ENCODE data around the gene GIMAP8. TPM values are rescaled to one million over a fixed set of nuclear protein-coding genes. Genes with fewer than 3 reads are reported as not detected.

GIMAP8 gene
- total RNA-seq, 3 donors from 2014 or later = 7.2 to 11.5 (median 10.4) TPM

DNA sequence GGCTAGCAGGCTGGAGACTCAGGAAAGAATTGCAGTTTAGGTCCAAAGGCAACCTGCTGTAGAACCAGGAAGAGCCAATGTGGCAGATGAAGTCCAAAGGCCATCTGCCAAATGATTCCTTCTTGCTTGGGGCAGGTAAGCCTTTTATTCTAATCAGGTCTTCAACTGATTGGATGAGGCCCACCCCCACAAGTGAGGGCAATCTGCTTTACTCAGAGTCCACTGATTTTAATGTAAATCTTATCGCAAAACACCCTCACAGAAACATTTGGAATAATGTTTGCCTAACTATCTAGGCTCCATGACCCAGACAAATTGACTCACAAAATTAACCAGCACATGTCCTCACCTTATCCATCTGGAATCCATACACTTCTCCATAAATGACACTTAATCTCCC, 7.8 kb downstream of the GIMAP8 start:
- H3K36me3 ChIP-seq = no peaks in the 10 kb centered on the region
- H3K9me3 ChIP-seq = peaks cover 10 to 30% of the 10 kb centered on the region in 2 donors
- DNase-seq (ENCODE audit: low spot score in 2 of 2) = no peak
- TF ChIP-seq POLR2A (IDR thresholded peaks at IDR 0.05) = no peak
- TF ChIP-seq, protein P1, sequence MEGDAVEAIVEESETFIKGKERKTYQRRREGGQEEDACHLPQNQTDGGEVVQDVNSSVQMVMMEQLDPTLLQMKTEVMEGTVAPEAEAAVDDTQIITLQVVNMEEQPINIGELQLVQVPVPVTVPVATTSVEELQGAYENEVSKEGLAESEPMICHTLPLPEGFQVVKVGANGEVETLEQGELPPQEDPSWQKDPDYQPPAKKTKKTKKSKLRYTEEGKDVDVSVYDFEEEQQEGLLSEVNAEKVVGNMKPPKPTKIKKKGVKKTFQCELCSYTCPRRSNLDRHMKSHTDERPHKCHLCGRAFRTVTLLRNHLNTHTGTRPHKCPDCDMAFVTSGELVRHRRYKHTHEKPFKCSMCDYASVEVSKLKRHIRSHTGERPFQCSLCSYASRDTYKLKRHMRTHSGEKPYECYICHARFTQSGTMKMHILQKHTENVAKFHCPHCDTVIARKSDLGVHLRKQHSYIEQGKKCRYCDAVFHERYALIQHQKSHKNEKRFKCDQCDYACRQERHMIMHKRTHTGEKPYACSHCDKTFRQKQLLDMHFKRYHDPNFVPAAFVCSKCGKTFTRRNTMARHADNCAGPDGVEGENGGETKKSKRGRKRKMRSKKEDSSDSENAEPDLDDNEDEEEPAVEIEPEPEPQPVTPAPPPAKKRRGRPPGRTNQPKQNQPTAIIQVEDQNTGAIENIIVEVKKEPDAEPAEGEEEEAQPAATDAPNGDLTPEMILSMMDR (IDR thresholded peaks at IDR 0.05) = no peak
- TF ChIP-seq POLR2AphosphoS5 (IDR thresholded peaks at IDR 0.05) = no peak
- H3K4me3 ChIP-seq = no peak overlapping the region
- no peaks in the 10 kb centered on the region for H3K4me1 ChIP-seq
- H3K27me3 ChIP-seq = no peaks in the 10 kb centered on the region
- intact Hi-C loops (cut with DNase I; ENCODE audit: low total_unique reads) = no loop called here
- H3K27ac ChIP-seq = no peak overlapping the region

DNA sequence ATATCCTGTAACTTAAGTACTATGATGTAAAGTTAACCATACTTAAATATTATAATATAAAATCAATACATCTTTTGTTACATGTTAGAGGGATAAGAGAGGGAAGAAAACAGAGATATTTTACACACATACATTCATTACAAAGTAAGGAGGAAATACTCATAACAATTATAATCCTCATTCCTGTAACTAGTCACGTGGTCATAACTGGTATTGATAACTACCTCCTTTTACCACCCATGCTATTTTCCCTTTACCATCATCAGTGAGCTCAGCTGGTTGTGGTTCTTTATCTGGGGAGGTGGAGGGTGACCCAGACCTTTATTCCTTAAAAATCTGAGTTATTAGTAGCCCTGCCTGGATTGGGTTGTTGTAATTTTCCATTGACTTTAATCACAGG, 8.3 kb downstream of the GIMAP8 start:
- no peaks in the 10 kb centered on the region for H3K27me3 ChIP-seq
- H3K36me3 ChIP-seq = no peaks in the 10 kb centered on the region
- DNase-seq (ENCODE audit: low spot score in 2 of 2) = no peak
- H3K9me3 ChIP-seq = peaks cover 15 to 36% of the 10 kb centered on the region in 2 donors
- intact Hi-C loops (cut with DNase I; ENCODE audit: low total_unique reads) = no loop called here
- no peak overlapping the region for H3K27ac ChIP-seq
- no peaks in the 10 kb centered on the region for H3K4me1 ChIP-seq
- no peak overlapping the region for H3K4me3 ChIP-seq
- TF ChIP-seq POLR2A (IDR thresholded peaks at IDR 0.05) (no peak), POLR2AphosphoS5 (IDR thresholded peaks at IDR 0.05) (no peak)
- TF ChIP-seq, protein P1 (IDR thresholded peaks at IDR 0.05) = no peak

DNA sequence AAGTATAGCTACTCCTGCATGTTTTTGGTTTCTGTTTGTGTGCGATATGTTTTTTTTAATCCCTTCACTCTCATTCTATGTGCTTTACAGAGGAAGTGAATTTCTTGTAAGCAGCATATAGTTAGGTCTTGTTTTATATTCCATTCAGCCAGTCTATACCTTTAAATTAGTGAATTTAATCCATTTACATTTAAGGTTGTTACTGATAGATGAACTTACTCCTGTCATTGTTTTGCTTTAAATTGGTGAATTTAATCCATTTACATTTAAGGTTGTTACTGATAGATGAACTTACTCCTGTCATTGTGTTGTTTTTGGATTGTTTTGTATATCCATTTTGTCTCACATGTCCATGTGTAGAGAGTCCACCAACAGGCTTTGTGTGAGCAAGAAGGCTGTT, 11.1 kb downstream of the GIMAP8 start:
- TF ChIP-seq POLR2A (IDR thresholded peaks at IDR 0.05) = no peak
- TF ChIP-seq, protein P1 (IDR thresholded peaks at IDR 0.05) = no peak
- TF ChIP-seq POLR2AphosphoS5 (IDR thresholded peaks at IDR 0.05) = no peak
- Histone ChIP-seq H3K27ac (no peak overlapping the region), H3K4me3 (no peak overlapping the region), H3K27me3 (no peaks in the 10 kb centered on the region), H3K36me3 (no peaks in the 10 kb centered on the region), H3K9me3 (peaks cover 17 to 29% of the 10 kb centered on the region in 2 donors), H3K4me1 (no peaks in the 10 kb centered on the region)
- no peak for DNase-seq (ENCODE audit: low spot score in 2 of 2)
- intact Hi-C loops (cut with DNase I; ENCODE audit: low total_unique reads) = loop anchor here (5.0 kb wide), 1 partner anchor 91 kb away; no protein-coding TSS in a partner anchor

DNA sequence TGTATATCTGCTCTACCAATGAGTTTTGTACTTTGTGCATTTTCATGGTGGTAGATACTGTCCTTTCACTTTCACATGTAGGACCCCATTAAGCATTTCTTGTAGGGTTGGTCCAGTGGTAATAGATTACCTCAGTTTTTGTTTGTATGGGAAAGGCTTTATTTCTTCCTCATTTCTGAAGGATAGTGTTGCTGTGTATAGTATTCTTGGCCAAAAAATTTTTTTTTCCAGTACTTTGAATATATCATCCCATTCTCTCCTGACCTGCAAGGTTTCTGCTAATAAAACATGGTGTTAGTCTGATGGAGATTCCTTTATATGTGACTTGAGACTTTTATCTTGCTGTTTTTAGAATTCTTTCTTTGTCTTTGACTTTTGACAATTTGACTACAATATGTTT, 12.0 kb downstream of the GIMAP8 start:
- no peak for TF ChIP-seq POLR2AphosphoS5 (IDR thresholded peaks at IDR 0.05)
- TF ChIP-seq POLR2A (IDR thresholded peaks at IDR 0.05) = no peak
- TF ChIP-seq, protein P1 (IDR thresholded peaks at IDR 0.05) = no peak
- DNase-seq (ENCODE audit: low spot score in 2 of 2) = no peak
- Histone ChIP-seq H3K27ac (no peak overlapping the region), H3K36me3 (no peaks in the 10 kb centered on the region), H3K4me3 (no peak overlapping the region), H3K9me3 (peaks cover 17 to 29% of the 10 kb centered on the region in 2 donors), H3K27me3 (no peaks in the 10 kb centered on the region), H3K4me1 (no peaks in the 10 kb centered on the region)
- intact Hi-C loops (cut with DNase I; ENCODE audit: low total_unique reads) = loop anchor here (5.0 kb wide), 1 partner anchor 90 kb away; no protein-coding TSS in a partner anchor

DNA sequence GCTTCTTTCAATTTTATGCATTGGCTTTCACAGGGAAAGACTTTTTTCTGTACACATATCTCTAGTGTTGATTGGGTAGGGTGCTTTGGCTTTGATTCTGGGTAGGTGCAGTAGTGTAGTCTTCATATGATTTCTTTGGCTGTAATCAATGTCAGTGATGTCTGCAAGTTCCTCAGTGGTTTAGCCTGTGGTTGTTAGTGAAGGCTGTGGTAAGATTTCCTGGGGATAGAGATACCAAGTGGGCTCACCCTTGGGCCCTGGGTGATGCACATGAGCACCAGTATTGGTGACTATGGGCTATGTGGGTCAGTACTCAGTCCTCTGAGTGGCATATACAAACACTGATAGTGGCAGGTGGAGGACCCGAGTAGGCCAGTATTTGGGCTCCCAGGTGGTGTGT, 13.0 kb downstream of the GIMAP8 start:
- Histone ChIP-seq H3K27me3 (no peaks in the 10 kb centered on the region), H3K4me3 (no peak overlapping the region), H3K4me1 (no peaks in the 10 kb centered on the region), H3K9me3 (peaks cover 17 to 29% of the 10 kb centered on the region in 2 donors), H3K27ac (no peak overlapping the region), H3K36me3 (no peaks in the 10 kb centered on the region)
- DNase-seq (ENCODE audit: low spot score in 2 of 2) = no peak
- intact Hi-C loops (cut with DNase I; ENCODE audit: low total_unique reads) = loop anchor here (5.0 kb wide), 1 partner anchor 89 kb away; no protein-coding TSS in a partner anchor
- TF ChIP-seq POLR2A (IDR thresholded peaks at IDR 0.05) (no peak), POLR2AphosphoS5 (IDR thresholded peaks at IDR 0.05) (no peak)
- TF ChIP-seq, protein P1 (IDR thresholded peaks at IDR 0.05) = no peak
